Hepatocyte (in vitro differentiated cells): ENCODE data around the gene ZFAND2A. TPM values are rescaled to one million over a fixed set of nuclear protein-coding genes. Genes with fewer than 3 reads are reported as not detected.

ENCODE experiments used
- DNase-seq: peaks from one replicate; pipeline ENCODE4 v3.0.0-alpha.2; 2016; ENCODE audit warnings: low spot score
- H2AFZ ChIP-seq: fragments of 200-600 bp; sonication (generic); 2 replicates; pipeline ENCODE4 v1.6.0; 2016; ENCODE audit warnings: antibody characterized with exemption, mild to moderate bottlenecking
- H3K27ac ChIP-seq: fragments of 200-600 bp; sonication (generic); 2 replicates; pipeline ENCODE4 v1.5.1; 2016; ENCODE audit warnings: mild to moderate bottlenecking
- H3K27me3 ChIP-seq: fragments of 200-600 bp; sonication (generic); 2 replicates; pipeline ENCODE4 v1.6.1; 2016
- H3K36me3 ChIP-seq: fragments of 200-600 bp; sonication (generic); replicated peaks from 2 replicates; pipeline ENCODE4 v1.5.1; 2016; ENCODE audit warnings: low read depth; ENCODE audit not compliant: insufficient read depth
- H3K4me1 ChIP-seq: fragments of 200-600 bp; sonication (generic); 2 replicates; pipeline ENCODE4 v1.5.1; 2016; ENCODE audit warnings: mild to moderate bottlenecking, moderate library complexity; ENCODE audit not compliant: insufficient read depth
- H3K4me2 ChIP-seq: fragments of 200-600 bp; sonication (generic); 2 replicates; pipeline ENCODE4 v1.6.0; 2016
- H3K4me3 ChIP-seq: fragments of 200-600 bp; sonication (generic); 2 replicates; pipeline ENCODE4 v1.5.1; 2016; ENCODE audit warnings: mild to moderate bottlenecking
- H3K79me2 ChIP-seq: fragments of 200-600 bp; sonication (generic); 2 replicates; pipeline ENCODE4 v1.6.0; 2017; ENCODE audit warnings: mild to moderate bottlenecking
- H3K9me2 ChIP-seq: fragments of 200-600 bp; sonication (generic); replicated peaks from 2 replicates; pipeline ENCODE4 v1.6.0; 2017; ENCODE audit warnings: mild to moderate bottlenecking; ENCODE audit not compliant: insufficient read depth
- H3K9me3 ChIP-seq: fragments of 200-600 bp; sonication (generic); 2 replicates; pipeline ENCODE4 v1.5.1; 2016; ENCODE audit warnings: low read depth, mild to moderate bottlenecking
- H4K20me1 ChIP-seq: fragments of 200-600 bp; sonication (generic); 2 replicates; pipeline ENCODE4 v1.6.0; 2016; ENCODE audit warnings: mild to moderate bottlenecking; ENCODE audit not compliant: insufficient read depth, poor library complexity, severe bottlenecking
- CTCF ChIP-seq: fragments of 200-600 bp; sonication (generic); IDR thresholded peaks from 2 replicates; pipeline ENCODE4 v1.5.1; 2016; ENCODE audit warnings: antibody characterized with exemption, mild to moderate bottlenecking; ENCODE audit not compliant: poor library complexity
- EZH2 ChIP-seq: fragments of 200-600 bp; sonication (generic); IDR thresholded peaks from 2 replicates; pipeline ENCODE4 v1.6.1; 2016; ENCODE audit warnings: antibody characterized with exemption, mild to moderate bottlenecking, borderline replicate concordance
- EZH2phosphoT487 ChIP-seq: fragments of 200-600 bp; sonication (generic); IDR thresholded peaks from one replicate; pipeline ENCODE4 v1.6.1; 2018; ENCODE audit warnings: antibody characterized with exemption, mild to moderate bottlenecking, low read depth, moderate library complexity; ENCODE audit not compliant: unreplicated experiment, severe bottlenecking
- WGBS: methylation state at CpG from one replicate; pipeline ENCODE4 v1.1.6; 2016; ENCODE audit warnings: low lambda C conversion rate; ENCODE audit errors: missing lambda C conversion rate; 5-methylcytosine and 5-hydroxymethylcytosine counted together
- polyA plus RNA-seq: library from polyadenylated mRNA; unstranded; fragments of >200 nt; fragmentation: Nextera tagmentation; extraction: Ambion mirVana; gene quantifications from 2 replicates; pipeline ENCODE4 v1.2.1, GENCODE V29; 2016
- total RNA-seq: library from RNA; depleted of rRNA; stranded (reverse); fragments of >200 nt; gene quantifications from 2 replicates; pipeline ENCODE4 v1.2.3, GENCODE V29; 2014

ZFAND2A gene
- total and polyA plus RNA-seq, 2 experiments from 2014 or later = 35.4 to 54.3 TPM

- Histone ChIP-seq H3K36me3 (no peaks in the 10 kb centered on the region), H3K4me3 (no peak overlapping the region), H3K27ac (no peak overlapping the region), H3K4me1 (no peaks in the 10 kb centered on the region), H3K27me3 (no peaks in the 10 kb centered on the region), H3K4me2 (no peak overlapping the region), H3K9me3 (no peaks in the 10 kb centered on the region), H3K79me2 (peaks cover 2% of the 10 kb centered on the region), H3K9me2 (no peaks in the 10 kb centered on the region), H4K20me1 (no peaks in the 10 kb centered on the region), H2AFZ (no peak overlapping the region)
- no peak for TF ChIP-seq EZH2
- no peak for TF ChIP-seq CTCF
- no peak for TF ChIP-seq EZH2phosphoT487
- DNase-seq = no peak
- 89% methylated on average over 43 of the region's 43 CpGs for WGBS
Observed at GRCh38 chr7:1112625-1113547, 47.1 kb downstream of the ZFAND2A start.

DNA sequence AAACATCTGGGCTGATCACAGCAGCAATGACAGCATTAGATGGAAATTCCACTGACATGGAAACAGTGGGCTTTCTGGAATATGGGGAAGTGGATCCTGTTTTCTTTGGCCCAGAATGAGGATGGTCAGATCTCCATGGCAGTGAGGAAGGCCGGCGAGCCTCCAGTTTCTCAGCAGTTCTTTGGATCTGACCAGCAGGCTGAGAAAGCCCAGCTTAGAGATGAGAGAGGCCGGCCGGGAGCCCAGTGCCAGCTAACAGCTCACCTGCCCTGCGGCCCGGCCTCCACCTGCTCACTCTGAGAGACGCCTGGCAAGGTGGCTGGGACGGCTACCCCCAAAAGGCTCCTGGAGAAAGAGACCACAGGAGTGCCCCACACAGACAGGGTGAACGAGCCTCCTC lies 47.9 kb downstream of the ZFAND2A start:
- Histone ChIP-seq H3K27me3 (no peaks in the 10 kb centered on the region), H2AFZ (no peak overlapping the region), H3K27ac (no peak overlapping the region), H3K4me3 (no peak overlapping the region), H4K20me1 (no peaks in the 10 kb centered on the region), H3K4me2 (no peak overlapping the region), H3K79me2 (peaks cover 2% of the 10 kb centered on the region), H3K36me3 (no peaks in the 10 kb centered on the region), H3K9me3 (no peaks in the 10 kb centered on the region), H3K4me1 (no peaks in the 10 kb centered on the region), H3K9me2 (no peaks in the 10 kb centered on the region)
- TF ChIP-seq CTCF (no peak), EZH2 (no peak), EZH2phosphoT487 (no peak)
- WGBS = 97% methylated on average over 9 of the region's 9 CpGs
- no peak for DNase-seq

GRCh38 chr7:1111156-1111555 lies 48.8 kb downstream of the ZFAND2A start:
- H3K36me3 ChIP-seq = no peaks in the 10 kb centered on the region
- no peaks in the 10 kb centered on the region for H3K4me1 ChIP-seq
- no peak overlapping the region for H3K4me2 ChIP-seq
- no peak overlapping the region for H3K4me3 ChIP-seq
- peaks cover 2% of the 10 kb centered on the region for H3K79me2 ChIP-seq
- H3K9me2 ChIP-seq = no peaks in the 10 kb centered on the region
- DNase-seq = no peak
- no peak overlapping the region for H2AFZ ChIP-seq
- TF ChIP-seq EZH2 (no peak), EZH2phosphoT487 (no peak), CTCF (no peak)
- no peak overlapping the region for H3K27ac ChIP-seq
- no peaks in the 10 kb centered on the region for H3K27me3 ChIP-seq
- 92% methylated on average over 3 of the region's 3 CpGs for WGBS
- no peaks in the 10 kb centered on the region for H4K20me1 ChIP-seq
- no peaks in the 10 kb centered on the region for H3K9me3 ChIP-seq
